GM18951 (cell line): ENCODE measurements around the gene EPHA10.
A peak's percentile ranks its signal among the peaks of the same experiment; 100 is the strongest.

ENCODE experiments used
- POLR2A ChIP-seq: IDR thresholded peaks from 4 replicates; pipeline ENCODE4 v1.6.1; 2011; ENCODE audit warnings: mild to moderate bottlenecking; ENCODE audit not compliant: insufficient read length, insufficient read depth; ENCODE audit errors: extremely low read depth
- in situ Hi-C: fragments of 300-500 bp; cut with MboI; formaldehyde crosslinking; loops from one replicate; pipeline ENCODE4 v1.12.0; 2022; ENCODE audit warnings: low sequenced_read_pairs, mixed read lengths, inconsistent platforms; ENCODE audit not compliant: unreplicated experiment

Gene EPHA10

GRCh38 chr1:37676281-37677142 is 88.4 kb downstream of the EPHA10 start:
- TF ChIP-seq POLR2A: peak; percentile 41
- in situ Hi-C loops: loop anchor here (10.0 kb wide), 1 partner anchor 222 kb away; no protein-coding TSS in a partner anchor

GRCh38 chr1:37673920-37674319 is 91.0 kb downstream of the EPHA10 start:
- in situ Hi-C loops: loop anchor here (5.0 to 10.0 kb wide), 2 partner anchors 67 to 219 kb away; no protein-coding TSS in a partner anchor
- no peak for TF ChIP-seq POLR2A

- in situ Hi-C loops: loop anchor here (5.0 to 10.0 kb wide), 2 partner anchors 65 to 218 kb away; no protein-coding TSS in a partner anchor
- TF ChIP-seq POLR2A: no peak
Measured at GRCh38 chr1:37672136-37672870, 92.6 kb downstream of the EPHA10 start.

- no peak for TF ChIP-seq POLR2A
- in situ Hi-C loops: loop anchor here (5.0 to 10.0 kb wide), 2 partner anchors 64 to 216 kb away; no protein-coding TSS in a partner anchor
Measured at GRCh38 chr1:37671261-37671660, 93.7 kb downstream of the EPHA10 start.

GRCh38 chr1:37670133-37670532 is 94.8 kb downstream of the EPHA10 start:
- no peak for TF ChIP-seq POLR2A

GRCh38 chr1:37667023-37667671 is 97.8 kb downstream of the EPHA10 start:
- no peak for TF ChIP-seq POLR2A
- in situ Hi-C loops: no loop called here

More at GRCh38 chr1:37670133-37670532, 94.8 kb downstream of the EPHA10 start:
- in situ Hi-C loops: loop anchor here (5.0 to 10.0 kb wide), 2 partner anchors 63 to 215 kb away; no protein-coding TSS in a partner anchor

GRCh38 chr1:37666241-37666867 is 98.6 kb downstream of the EPHA10 start:
- in situ Hi-C loops: no loop called here
- TF ChIP-seq POLR2A: no peak
